PC-9 (cell line): ENCODE measurements around the gene LIMK1. TPM values are rescaled to one million over a fixed set of nuclear protein-coding genes. Genes with fewer than 3 reads are reported as not detected.
A peak's percentile ranks its signal among the peaks of the same experiment; 100 is the strongest.

Experiments
- BruUV-seq: library from RNA; stranded (reverse); fragments of 400-500 nt; replicated peaks from 2 replicates; lab custom pipeline; 2021; lab: Mats Ljungman, UMichigan
- CTCF ChIA-PET: fragments of 300-600 bp; sonication (Branson Sonifier 250); formaldehyde crosslinking; loops from one replicate; lab custom pipeline; 2022; ENCODE audit warnings: antibody characterized with exemption; lab: Charles Lee
- POLR2A ChIA-PET: fragments of 300-600 bp; sonication (Branson Sonifier 250); formaldehyde crosslinking; loops from one replicate; lab custom pipeline; 2022; ENCODE audit warnings: antibody characterized with exemption; ENCODE audit not compliant: unreplicated experiment; lab: Charles Lee
- DNase-seq, 2 experiments: peaks; one replicate each; pipeline versions ENCODE4 v3.0.0 to v3.0.0-alpha.2; 2015 to 2022; ENCODE audit warnings: mixed read lengths in 1 of 2
- H2AFZ ChIP-seq: fragments of 200-600 bp; sonication (generic); 2 replicates; pipeline ENCODE4 v1.8.1; 2017; ENCODE audit warnings: antibody characterized with exemption
- H3F3A ChIP-seq: fragments of 200-600 bp; sonication (generic); 2 replicates; pipeline ENCODE4 v1.8.1; 2017; ENCODE audit warnings: antibody characterized with exemption, mild to moderate bottlenecking, low read depth; ENCODE audit not compliant: insufficient read depth
- H3K27ac ChIP-seq: fragments of 200-600 bp; sonication (generic); 2 replicates; pipeline ENCODE4 v1.6.1; 2016; ENCODE audit warnings: mixed run types
- H3K27me3 ChIP-seq: fragments of 200-600 bp; sonication (generic); 2 replicates; pipeline ENCODE4 v1.6.1; 2016; ENCODE audit warnings: low read depth, mixed run types; ENCODE audit not compliant: insufficient read depth
- H3K36me3 ChIP-seq: fragments of 200-600 bp; sonication (generic); 2 replicates; pipeline ENCODE4 v1.6.1; 2016; ENCODE audit warnings: low read depth, mixed run types
- H3K4me1 ChIP-seq: fragments of 200-600 bp; sonication (generic); replicated peaks from 2 replicates; pipeline ENCODE4 v1.6.1; 2016; ENCODE audit warnings: mixed run types; ENCODE audit not compliant: insufficient read depth
- H3K4me2 ChIP-seq: fragments of 200-600 bp; sonication (generic); 2 replicates; pipeline ENCODE4 v1.6.1; 2017; ENCODE audit warnings: mixed run types
- H3K4me3 ChIP-seq: fragments of 200-600 bp; sonication (generic); 2 replicates; pipeline ENCODE4 v1.6.1; 2016; ENCODE audit warnings: mixed run types
- H3K79me2 ChIP-seq: fragments of 200-600 bp; sonication (generic); 2 replicates; pipeline ENCODE4 v1.6.1; 2017; ENCODE audit warnings: low read depth, mixed run types
- H3K9me2 ChIP-seq: fragments of 200-600 bp; sonication (generic); 2 replicates; pipeline ENCODE4 v1.8.1; 2017; ENCODE audit warnings: mild to moderate bottlenecking; ENCODE audit not compliant: insufficient read depth
- H3K9me3 ChIP-seq: fragments of 200-600 bp; sonication (generic); 2 replicates; pipeline ENCODE4 v1.8.1; 2016; ENCODE audit warnings: low read depth; ENCODE audit not compliant: insufficient read depth
- H4K20me1 ChIP-seq: fragments of 200-600 bp; sonication (generic); 2 replicates; pipeline ENCODE4 v1.8.1; 2017; ENCODE audit not compliant: insufficient read depth
- CTCF ChIP-seq: fragments of 200-600 bp; sonication (generic); conservative IDR thresholded peaks from 2 replicates; pipeline ENCODE4 v1.6.1; 2017; ENCODE audit warnings: mixed run types, antibody characterized with exemption, mild to moderate bottlenecking, moderate library complexity
- EZH2 ChIP-seq: fragments of 200-600 bp; sonication (generic); IDR thresholded peaks from 2 replicates; pipeline ENCODE4 v1.8.0; 2017; ENCODE audit warnings: antibody characterized with exemption, low read depth
- intact Hi-C: fragments of 100-400 bp; cut with micrococcal nuclease; formaldehyde crosslinking; loops from one replicate; pipeline ENCODE4 v1.10.0; 2022; ENCODE audit not compliant: unreplicated experiment
- total RNA-seq: library from RNA; stranded (reverse); gene quantifications from 2 replicates; pipeline ENCODE4 v1.2.3, GENCODE V29; 2021

Gene LIMK1
- total RNA-seq, 1 experiment from 2014 or later, result 148 TPM

GRCh38 chr7:74115326-74115725, 31.7 kb downstream of the LIMK1 start:
- Histone ChIP-seq H3K4me1 (no peaks in the 10 kb centered on the region), H4K20me1 (no peaks in the 10 kb centered on the region), H3K36me3 (peaks cover 3% of the 10 kb centered on the region), H3K9me2 (no peaks in the 10 kb centered on the region), H3K4me3 (no peak overlapping the region), H3K4me2 (no peak overlapping the region), H3K27me3 (no peaks in the 10 kb centered on the region), H3K79me2 (no peaks in the 10 kb centered on the region), H3K9me3 (no peaks in the 10 kb centered on the region), H3F3A (no peaks in the 10 kb centered on the region), H2AFZ (no peak overlapping the region), H3K27ac (no peak overlapping the region)
- ChIA-PET CTCF (no interaction called here), POLR2A (no interaction called here)
- TF ChIP-seq EZH2 (no peak), CTCF (0 out of 2 replicates have a peak, but pooled peaks have one; percentile 16)
- BruUV-seq, result no TSS peak
- DNase-seq, result no peak
- intact Hi-C loops, result no loop called here

- no peak overlapping the region for H3K27ac ChIP-seq
- ChIA-PET POLR2A (no interaction called here), CTCF (interaction anchor here (0.6 kb wide), 1 partner anchor 43 kb away, joined by 3 read pairs; no protein-coding TSS in a partner anchor)
- DNase-seq, result no peak
- no TSS peak for BruUV-seq
- peaks cover 3% of the 10 kb centered on the region; the same call in 1 of the 2 replicates for H3K36me3 ChIP-seq
- H3K4me3 ChIP-seq, result no peak overlapping the region
- no peaks in the 10 kb centered on the region for H3K27me3 ChIP-seq
- H3K9me2 ChIP-seq, result no peaks in the 10 kb centered on the region
- TF ChIP-seq CTCF, result no peak
- no peak for TF ChIP-seq EZH2
- H4K20me1 ChIP-seq, result no peaks in the 10 kb centered on the region
- no peak overlapping the region for H3K4me2 ChIP-seq
- intact Hi-C loops, result no loop called here
- H3F3A ChIP-seq, result 0 out of 2 replicates have a peak, but pooled peaks cover under 1% of the 10 kb centered on the region
- H3K4me1 ChIP-seq, result no peaks in the 10 kb centered on the region
- no peaks in the 10 kb centered on the region for H3K79me2 ChIP-seq
- no peak overlapping the region for H2AFZ ChIP-seq
- no peaks in the 10 kb centered on the region for H3K9me3 ChIP-seq
These were observed 32.8 kb downstream of the LIMK1 start for GRCh38 chr7:74116356-74116755.

GRCh38 chr7:74119831-74120230, 36.2 kb downstream of the LIMK1 start:
- no peaks in the 10 kb centered on the region; the same call in 1 of the 2 replicates for H4K20me1 ChIP-seq
- intact Hi-C loops, result no loop called here
- no peaks in the 10 kb centered on the region for H3K9me2 ChIP-seq
- H3K4me3 ChIP-seq, result no peak overlapping the region
- no peaks in the 10 kb centered on the region for H3K79me2 ChIP-seq
- TF ChIP-seq EZH2 (no peak), CTCF (no peak)
- H2AFZ ChIP-seq, result no peak overlapping the region
- ChIA-PET POLR2A (no interaction called here), CTCF (interaction anchor here (0.6 kb wide), 1 partner anchor 8 kb away, joined by 3 read pairs; no protein-coding TSS in a partner anchor)
- H3K36me3 ChIP-seq, result 0 out of 2 replicates have a peak, but pooled peaks cover 3% of the 10 kb centered on the region
- H3K27me3 ChIP-seq, result no peaks in the 10 kb centered on the region
- no peak overlapping the region for H3K4me2 ChIP-seq
- DNase-seq, result no peak
- H3K4me1 ChIP-seq, result no peaks in the 10 kb centered on the region
- BruUV-seq, result no TSS peak
- no peaks in the 10 kb centered on the region for H3K9me3 ChIP-seq
- no peak overlapping the region for H3K27ac ChIP-seq
- H3F3A ChIP-seq, result peaks cover 13% of the 10 kb centered on the region; the same call in 1 of the 2 replicates
